ENCODE results near the gene POU1F1.

DNA sequence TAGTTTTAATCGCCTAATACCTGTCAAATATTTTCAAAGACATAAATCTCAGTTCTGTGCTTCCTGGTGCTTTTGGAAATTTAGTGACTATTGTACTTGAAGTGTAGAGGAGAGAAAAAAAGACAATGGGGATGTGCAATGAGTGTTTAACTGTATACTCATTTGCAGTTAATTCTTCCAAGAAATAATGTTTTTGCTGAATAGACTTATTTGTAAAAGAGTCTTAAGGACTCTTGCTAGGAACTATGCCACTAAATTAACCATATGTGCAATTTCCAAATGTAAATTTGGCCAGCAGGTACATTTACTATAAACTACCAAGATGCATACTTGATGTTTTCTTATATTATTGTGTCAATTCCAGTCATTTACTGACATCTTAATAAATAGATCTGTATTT is 47.3 kb downstream of the POU1F1 start:
- TF ChIP-seq EP300 (IDR thresholded peaks at IDR 0.05) = no peak
- no peak for TF ChIP-seq POLR2A (IDR thresholded peaks at IDR 0.05)
- TF ChIP-seq CTCF (IDR thresholded peaks at IDR 0.05) = no peak

Measured in suprapubic skin (tissue), 3 donors.